RWPE1 (cell line): ENCODE measurements around the gene GRIK4.

ENCODE experiments used
- CTCF ChIA-PET: fragments of 350-600 bp; sonication (Branson Sonifier 250); formaldehyde crosslinking; extraction: SDS; loops from one replicate; lab custom pipeline; 2021; lab: Yijun Ruan, JAX
- POLR2A ChIA-PET: fragments of 400-600 bp; formaldehyde crosslinking; extraction: SDS; loops from one replicate; lab custom pipeline; 2020; ENCODE audit warnings: antibody characterized with exemption; ENCODE audit not compliant: low non-redundant PET; lab: Yijun Ruan, JAX
- DNase-seq: peaks from one replicate; pipeline ENCODE4 v3.0.0; 2012; ENCODE audit warnings: low spot score
- H3K27ac ChIP-seq: fragments of 450-650 bp; 2 replicates; pipeline ENCODE4 v1.5.1; 2017
- CTCF ChIP-seq: fragments of 450-650 bp; conservative IDR thresholded peaks from 2 replicates; pipeline ENCODE4 v1.5.1; 2017; ENCODE audit warnings: low read depth, mild to moderate bottlenecking

The GRIK4 gene

GRCh38 chr11:120680322-120680721, 168.8 kb downstream of the GRIK4 start:
- no peak overlapping the region for H3K27ac ChIP-seq
- no peak for DNase-seq
- ChIA-PET POLR2A (no interaction called here), CTCF (interaction anchor here (1.7 kb wide), 1 partner anchor 169 kb away, joined by 9 read pairs; the partner anchor contains the start of gene GRIK4)
- TF ChIP-seq CTCF = no peak

DNA sequence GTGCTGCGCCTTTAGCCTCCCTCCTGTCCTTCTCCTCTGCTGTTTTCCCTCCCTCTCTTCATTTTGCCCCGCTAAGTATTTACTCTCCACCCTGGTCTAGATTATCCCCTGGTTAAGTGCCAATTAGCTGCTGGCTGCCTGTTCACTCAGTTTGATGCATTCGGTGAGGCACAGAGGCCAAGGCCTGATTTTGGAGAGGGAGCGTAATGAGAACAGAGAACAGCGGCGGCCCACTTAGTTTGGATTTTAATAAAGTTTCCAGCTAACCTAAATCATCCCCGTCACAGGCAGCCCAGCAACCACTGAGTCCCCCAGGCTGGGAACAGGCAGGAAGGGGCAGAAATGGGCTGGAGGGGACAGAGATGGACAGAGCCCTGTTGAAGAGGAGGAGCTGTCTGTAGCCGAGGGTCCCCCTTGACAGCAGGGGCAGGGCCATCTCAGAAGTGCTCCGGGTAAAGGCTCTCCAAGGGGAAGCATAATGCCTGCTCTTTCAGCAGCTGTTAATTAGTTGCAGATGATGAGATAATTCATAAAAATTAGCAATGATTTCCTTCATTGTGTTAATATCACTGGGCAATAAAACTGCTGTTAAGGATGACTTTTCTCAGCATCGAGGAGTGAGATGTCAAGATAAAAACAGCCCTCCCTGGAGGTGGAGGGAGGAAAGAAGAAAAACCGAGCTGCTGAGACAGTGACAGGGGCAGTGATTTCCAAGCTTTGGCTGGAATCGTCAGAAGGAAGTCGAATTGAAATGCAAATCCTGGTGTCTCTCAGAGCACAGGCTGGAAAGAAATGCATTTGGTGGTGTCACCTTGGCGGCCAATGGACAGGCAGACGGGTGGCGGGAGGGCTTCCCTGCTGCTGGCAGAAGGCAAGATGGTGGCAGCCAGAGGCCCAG, 170.1 kb downstream of the GRIK4 start:
- CTCF ChIA-PET = interaction anchor here (1.7 kb wide), 1 partner anchor 171 kb away, joined by 9 read pairs; the partner anchor contains the start of gene GRIK4
- H3K27ac ChIP-seq = no peak overlapping the region

GRCh38 chr11:120682332-120682649, 170.7 kb downstream of the GRIK4 start:
- DNase-seq = no peak
- TF ChIP-seq CTCF = no peak
- ChIA-PET CTCF (no interaction called here), POLR2A (no interaction called here)
- no peak overlapping the region for H3K27ac ChIP-seq

More for the DNA sequence above, 170.1 kb downstream of the GRIK4 start:
- no peak for TF ChIP-seq CTCF
- POLR2A ChIA-PET = no interaction called here
- DNase-seq = no peak

DNA sequence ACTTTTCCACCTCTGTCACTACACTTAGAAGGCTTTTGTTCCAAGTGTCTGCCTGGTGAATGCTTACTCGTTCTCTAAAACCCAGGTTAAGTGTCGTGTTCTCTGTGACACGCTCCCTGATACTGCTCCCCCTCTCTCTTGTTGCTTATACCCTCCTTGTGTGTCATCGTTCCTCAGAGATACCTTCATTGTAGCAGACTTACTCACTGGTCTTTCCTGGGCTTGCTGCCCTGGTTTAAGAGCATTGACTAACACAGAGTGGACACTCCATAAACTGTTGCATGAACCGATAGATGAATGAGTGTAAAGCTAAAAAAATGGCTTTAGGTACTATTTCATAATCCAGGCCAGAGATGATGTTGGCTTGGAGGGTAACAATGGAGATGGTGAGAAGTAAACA, 171.3 kb downstream of the GRIK4 start:
- ChIA-PET CTCF (interaction anchor here (4.4 kb wide), 1 partner anchor 173 kb away, joined by 61 read pairs; the partner anchor contains the start of gene GRIK4), POLR2A (no interaction called here)
- H3K27ac ChIP-seq = no peak overlapping the region
- no peak for DNase-seq
- TF ChIP-seq CTCF = no peak

DNA sequence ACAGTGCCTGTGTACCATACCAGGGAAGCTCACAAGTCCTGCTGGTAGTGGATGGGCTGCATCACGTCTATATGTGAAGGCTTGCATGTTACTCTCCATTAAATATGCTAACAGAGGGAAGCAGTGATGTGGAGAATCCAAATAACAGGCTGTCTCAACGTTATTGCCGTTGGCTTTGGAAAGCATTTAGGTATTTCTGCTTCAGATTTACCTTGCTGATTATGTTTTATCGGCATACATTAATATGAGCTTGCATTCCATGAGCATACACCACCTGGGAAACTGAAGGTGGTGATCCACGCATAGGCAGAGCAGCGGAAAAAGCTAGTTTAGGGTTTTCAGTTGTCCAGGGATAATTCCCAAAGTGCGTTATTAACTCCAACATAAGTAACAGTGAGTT, 175.0 kb downstream of the GRIK4 start:
- ChIA-PET POLR2A (no interaction called here), CTCF (interaction anchor here (0.6 to 4.4 kb wide), 3 partner anchors 79 to 177 kb away, joined by 3 to 61 read pairs (median 3); partner anchors contain the start of gene GRIK4)
- TF ChIP-seq CTCF = no peak
- no peak for DNase-seq
- H3K27ac ChIP-seq = no peak overlapping the region

- no peak for DNase-seq
- CTCF ChIA-PET = no interaction called here
- POLR2A ChIA-PET = no interaction called here
- H3K27ac ChIP-seq = no peak overlapping the region
- no peak for TF ChIP-seq CTCF
These were observed 176.6 kb downstream of the GRIK4 start for GRCh38 chr11:120688163-120688562.
